K562 (cell line): ENCODE data around the gene EPX. TPM values are rescaled to one million over a fixed set of nuclear protein-coding genes. Genes with fewer than 3 reads are reported as not detected.

Experiments
- ATAC-seq: fragments of 200-7000 bp; cut with Tn5 transposase; 3 replicates; pipeline ENCODE4 v1.9.1; 2020; ENCODE audit warnings: moderate library complexity
- BruUV-seq: library from RNA; stranded (reverse); fragments of 400-500 nt; replicated peaks from 2 replicates; lab custom pipeline; 2021; lab: Mats Ljungman, UMichigan
- CTCF ChIA-PET: fragments of 300-600 bp; formaldehyde crosslinking; extraction: SDS; loops from one replicate; lab custom pipeline; 2021; ENCODE audit warnings: low intra/inter-chr PET ratio; lab: Yijun Ruan, JAX
- POLR2A ChIA-PET: fragments of 300-600, 350-650 bp; sonication (Branson Sonifier 250); formaldehyde crosslinking; extraction: SDS; loops from one replicate; lab custom pipeline; 2021; ENCODE audit warnings: antibody characterized with exemption, inconsistent platforms; lab: Yijun Ruan, JAX
- DNase-seq, 4 experiments: peaks; one replicate each; pipeline versions ENCODE4 v3.0.0 to v3.0.0-alpha.2; 2011 to 2018; ENCODE audit warnings: low spot score in 3 of 4, mixed read lengths in 3 of 4; ENCODE audit errors: extremely low read depth in 1 of 4
- FAIRE-seq: peaks from 2 replicates; lab custom pipeline; 2011; peaks lifted over from hg19 to GRCh38; lab: Jason Lieb, UNC
- H2AFZ ChIP-seq: 2 replicates; pipeline ENCODE4 v1.6.0; 2011; ENCODE audit warnings: low read depth, low read length, control low read depth, inconsistent platforms
- H3K27ac ChIP-seq: fragments of 200-600 bp; 3 replicates; pipeline ENCODE4 v1.8.0; 2011; ENCODE audit warnings: low read depth, mild to moderate bottlenecking, control low read depth, inconsistent platforms, low read length, moderate library complexity, mixed read lengths; ENCODE audit errors: extremely low read depth
- H3K27me3 ChIP-seq, 2 experiments: fragments of 300-600 bp in 1 of 2; 2 replicates in 1 of 2; 3 replicates in 1 of 2; pipeline versions ENCODE4 v1.6.0 to v1.8.0; 2011; ENCODE audit warnings: inconsistent platforms in 2 of 2, low read length in 2 of 2, mild to moderate bottlenecking in 1 of 2, mixed read lengths in 1 of 2, moderate library complexity in 1 of 2; ENCODE audit not compliant: control insufficient read depth in 2 of 2, insufficient read depth in 2 of 2
- H3K36me3 ChIP-seq: fragments of 300-600 bp; 3 replicates; pipeline ENCODE4 v1.8.0; 2011; ENCODE audit warnings: mild to moderate bottlenecking, low read length, inconsistent platforms; ENCODE audit not compliant: control insufficient read depth, insufficient read depth
- H3K4me1 ChIP-seq, 2 experiments: fragments of 200-600 bp in 1 of 2; replicated peaks in 1 of 2; 2 replicates in 1 of 2; 3 replicates in 1 of 2; pipeline versions ENCODE4 v1.5.1 to v1.8.0; 2011; ENCODE audit warnings: inconsistent platforms in 2 of 2, low read length in 2 of 2, mild to moderate bottlenecking in 1 of 2, mixed read lengths in 1 of 2, moderate library complexity in 1 of 2; ENCODE audit not compliant: control insufficient read depth in 2 of 2, insufficient read depth in 2 of 2
- H3K4me2 ChIP-seq: 2 replicates; pipeline ENCODE4 v1.6.1; 2011; ENCODE audit warnings: low read length, control low read depth, inconsistent platforms, mixed read lengths; ENCODE audit not compliant: insufficient read depth
- H3K4me3 ChIP-seq: fragments of 200-600 bp; sonication (generic), shearing (Covaris generic); 2 replicates; pipeline ENCODE4 v1.5.1; 2016; ENCODE audit warnings: control low read depth, inconsistent platforms
- H3K79me2 ChIP-seq: fragments of 200-600 bp; 3 replicates; pipeline ENCODE4 v1.8.0; 2011; ENCODE audit warnings: low read length, inconsistent platforms; ENCODE audit not compliant: control insufficient read depth, insufficient read depth
- H3K9ac ChIP-seq, 2 experiments: 2 replicates each; pipeline versions ENCODE4 v1.6.0 to v1.6.1; 2011; ENCODE audit warnings: low read depth in 2 of 2, low read length in 2 of 2, control low read depth in 1 of 2, inconsistent platforms in 1 of 2, mild to moderate bottlenecking in 1 of 2, mixed read lengths in 1 of 2; ENCODE audit not compliant: insufficient read depth in 1 of 2
- H3K9me1 ChIP-seq: one replicate; pipeline ENCODE4 v1.6.0; 2011; ENCODE audit warnings: inconsistent platforms, mild to moderate bottlenecking, low read length, moderate library complexity; ENCODE audit not compliant: control insufficient read depth, insufficient read depth
- H3K9me3 ChIP-seq: replicated peaks from 2 replicates; pipeline ENCODE4 v1.5.1; 2011; ENCODE audit warnings: low read depth, low read length, inconsistent platforms; ENCODE audit not compliant: control insufficient read depth, insufficient read depth
- H4K20me1 ChIP-seq: replicated peaks from 2 replicates; pipeline ENCODE4 v1.6.1; 2011; ENCODE audit warnings: low read length, inconsistent platforms, mixed read lengths; ENCODE audit not compliant: control insufficient read depth, insufficient read depth
- EZH2 ChIP-seq: IDR thresholded peaks from 2 replicates; pipeline ENCODE4 v1.6.1; 2012; ENCODE audit warnings: low read depth, mild to moderate bottlenecking, inconsistent platforms, low read length, borderline replicate concordance
- KLF6 ChIP-seq: fragments of 250-450 bp; sonication (Bioruptor Pico); IDR thresholded peaks from 2 replicates; pipeline ENCODE4 v1.4.0; 2020; ENCODE audit warnings: mild to moderate bottlenecking, moderate library complexity, borderline replicate concordance
- MXD1 ChIP-seq: fragments of 250-450 bp; sonication (Bioruptor Pico); IDR thresholded peaks from 2 replicates; pipeline ENCODE4 v1.8.0; 2021; ENCODE audit warnings: borderline replicate concordance, mild to moderate bottlenecking, moderate library complexity; ENCODE audit not compliant: poor library complexity, severe bottlenecking
- NFE2L1 ChIP-seq: fragments of 450-650 bp; IDR thresholded peaks from 2 replicates; pipeline ENCODE4 v1.6.1; 2016; ENCODE audit warnings: missing genetic modification characterization, low read depth, mild to moderate bottlenecking, missing compliant biosample characterization, moderate library complexity, borderline replicate concordance
- RHOXF2B ChIP-seq: fragments of 250-450 bp; sonication (Bioruptor Pico); conservative IDR thresholded peaks from 2 replicates; pipeline ENCODE4 v1.5.1; 2021
- RUNX1 ChIP-seq: sonication (generic); IDR thresholded peaks from 2 replicates; pipeline ENCODE4 v1.6.1; 2016; ENCODE audit warnings: antibody characterized with exemption, low read depth
- SMAD2 ChIP-seq: fragments of 150-350 bp; IDR thresholded peaks from 2 replicates; pipeline ENCODE4 v1.6.1; 2014; ENCODE audit warnings: low read depth, mild to moderate bottlenecking, low read length
- SMC3 ChIP-seq: conservative IDR thresholded peaks from 2 replicates; pipeline ENCODE4 v1.6.1; 2011; ENCODE audit warnings: low read depth, low read length, improper control_type of control experiment; ENCODE audit not compliant: insufficient read depth
- ZBED1 ChIP-seq: IDR thresholded peaks from 2 replicates; pipeline ENCODE4 v1.6.1; 2014
- ZC3H4 ChIP-seq: sonication (generic); formaldehyde crosslinking; IDR thresholded peaks from 2 replicates; pipeline ENCODE4 v1.9.0; 2021; ENCODE audit warnings: missing genetic modification reagents, borderline replicate concordance
- ZNF121 ChIP-seq: sonication (generic); formaldehyde crosslinking; conservative IDR thresholded peaks from 2 replicates; pipeline ENCODE4 v1.8.0; 2022; ENCODE audit warnings: missing genetic modification reagents
- WGBS: fragments of 100-300 bp; shearing (Covaris generic); methylation state at CpG from one replicate; pipeline ENCODE4 v1.1.6; 2016; ENCODE audit warnings: low coverage, mixed read lengths; ENCODE audit not compliant: insufficient coverage; ENCODE audit errors: missing lambda C conversion rate; 5-methylcytosine and 5-hydroxymethylcytosine counted together
- in situ Hi-C: fragments of 300-500 bp; cut with MboI; formaldehyde crosslinking; loops from 4 replicates; pipeline ENCODE4 v1.15.0; 2018; ENCODE audit warnings: inconsistent platforms, mixed read lengths
- intact Hi-C: fragments of 100-400 bp; cut with micrococcal nuclease; formaldehyde crosslinking; loops from 2 replicates; pipeline ENCODE4 v1.14.2; 2022
- polyA plus RNA-seq, 8 experiments: library from polyadenylated mRNA; depleted of rRNA in 4 of 8; stranded (reverse) in 5 of 8; unstranded in 3 of 8; fragments of >200 nt; fragmentation: Nextera tagmentation in 2 of 8; fragmentation: Illumina TruSeq in 1 of 8; extraction: Ambion mirVana in 2 of 8; extraction: Trizol in 1 of 8; gene quantifications; 2 replicates each; pipeline versions ENCODE4 v1.2.1 to v1.2.3, GENCODE V29; 2011 to 2014; ENCODE audit warnings: inconsistent platforms in 1 of 8, missing spikeins in 1 of 8
- total RNA-seq, 7 experiments: library from RNA; depleted of rRNA in 6 of 7; stranded (reverse); fragments of >200 nt in 6 of 7; fragmentation: Illumina TruSeq in 2 of 7; extraction: Trizol in 2 of 7; gene quantifications; 2 replicates each; pipeline versions ENCODE4 v1.2.1 to v1.2.3, GENCODE V29; 2011 to 2021; ENCODE audit warnings: low replicate concordance in 1 of 7
- TF ChIP-seq, protein P1 (sequence below): fragments of 250-450 bp; sonication (Bioruptor Pico); IDR thresholded peaks from 2 replicates; pipeline ENCODE4 v1.8.0; 2021; ENCODE audit warnings: mild to moderate bottlenecking, moderate library complexity
- TF ChIP-seq, protein P2 (sequence below), 2 experiments: fragments of 450-650 bp in 1 of 2; sonication (generic) in 1 of 2; formaldehyde crosslinking; conservative IDR thresholded peaks; 2 replicates each; pipeline versions ENCODE4 v1.4.0 to v1.8.1; 2020 to 2022; ENCODE audit warnings: mild to moderate bottlenecking in 1 of 2, missing genetic modification reagents in 1 of 2

The EPX gene
- total and polyA plus RNA-seq, 9 of the 15 experiments (the other 6 are each of a cell fraction or from before 2014, with no cell fraction given), result 0.07 to 0.33 (median 0.19) TPM; not detected in 3

DNA sequence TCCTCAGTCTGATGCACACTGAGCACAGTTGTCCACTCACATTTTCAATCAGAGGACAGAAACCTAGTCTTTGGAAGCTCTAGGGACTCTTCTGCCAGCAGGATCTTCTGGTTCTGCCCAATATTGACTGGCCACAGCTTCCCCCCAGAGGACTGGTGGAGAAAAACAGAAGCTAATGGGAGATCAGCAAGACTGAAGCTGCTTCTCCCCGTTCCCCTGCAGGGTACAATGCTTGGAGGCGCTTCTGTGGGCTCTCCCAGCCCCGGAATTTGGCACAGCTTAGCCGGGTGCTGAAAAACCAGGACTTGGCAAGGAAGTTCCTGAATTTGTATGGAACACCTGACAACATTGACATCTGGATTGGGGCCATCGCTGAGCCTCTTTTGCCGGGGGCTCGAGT is 10.3 kb downstream of the EPX start:
- in situ Hi-C loops (no loop called here), intact Hi-C loops (no loop called here)
- Histone ChIP-seq H3K9me3 (no peaks in the 10 kb centered on the region), H2AFZ (no peak overlapping the region), H3K27ac (no peak overlapping the region), H3K36me3 (peaks cover 12% of the 10 kb centered on the region; the same call in 1 of the 3 replicates), H3K79me2 (no peaks in the 10 kb centered on the region), H3K4me1 (peaks cover 0 to 4% of the 10 kb centered on the region in 2 experiments; a peak in 1 of 5 replicates), H3K4me2 (no peak overlapping the region), H3K9me1 (no peaks in the 10 kb centered on the region), H3K27me3 (peaks cover 0 to 20% of the 10 kb centered on the region in 2 experiments; a peak in 2 of 5 replicates), H4K20me1 (no peaks in the 10 kb centered on the region), H3K4me3 (no peak overlapping the region), H3K9ac (no peak overlapping the region)
- TF ChIP-seq, protein P1, sequence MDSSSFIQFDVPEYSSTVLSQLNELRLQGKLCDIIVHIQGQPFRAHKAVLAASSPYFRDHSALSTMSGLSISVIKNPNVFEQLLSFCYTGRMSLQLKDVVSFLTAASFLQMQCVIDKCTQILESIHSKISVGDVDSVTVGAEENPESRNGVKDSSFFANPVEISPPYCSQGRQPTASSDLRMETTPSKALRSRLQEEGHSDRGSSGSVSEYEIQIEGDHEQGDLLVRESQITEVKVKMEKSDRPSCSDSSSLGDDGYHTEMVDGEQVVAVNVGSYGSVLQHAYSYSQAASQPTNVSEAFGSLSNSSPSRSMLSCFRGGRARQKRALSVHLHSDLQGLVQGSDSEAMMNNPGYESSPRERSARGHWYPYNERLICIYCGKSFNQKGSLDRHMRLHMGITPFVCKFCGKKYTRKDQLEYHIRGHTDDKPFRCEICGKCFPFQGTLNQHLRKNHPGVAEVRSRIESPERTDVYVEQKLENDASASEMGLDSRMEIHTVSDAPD (CRISPR knock-in tag), result no peak
- TF ChIP-seq SMAD2, result no peak
- TF ChIP-seq ZNF121 (CRISPR knock-in tag), result no peak
- TF ChIP-seq ZC3H4 (CRISPR knock-in tag), result no peak
- TF ChIP-seq KLF6 (CRISPR knock-in tag), result no peak
- TF ChIP-seq ZBED1, result no peak
- TF ChIP-seq NFE2L1 (tag), result no peak
- no peak for TF ChIP-seq MXD1
- TF ChIP-seq EZH2, result no peak
- TF ChIP-seq SMC3, result no peak
- TF ChIP-seq RUNX1, result no peak
- TF ChIP-seq, protein P2, sequence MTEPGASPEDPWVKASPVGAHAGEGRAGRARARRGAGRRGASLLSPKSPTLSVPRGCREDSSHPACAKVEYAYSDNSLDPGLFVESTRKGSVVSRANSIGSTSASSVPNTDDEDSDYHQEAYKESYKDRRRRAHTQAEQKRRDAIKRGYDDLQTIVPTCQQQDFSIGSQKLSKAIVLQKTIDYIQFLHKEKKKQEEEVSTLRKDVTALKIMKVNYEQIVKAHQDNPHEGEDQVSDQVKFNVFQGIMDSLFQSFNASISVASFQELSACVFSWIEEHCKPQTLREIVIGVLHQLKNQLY (CRISPR knock-in tag; conservative IDR thresholded peaks at IDR 0.05), result no peak
- no peak for TF ChIP-seq RHOXF2B (CRISPR knock-in tag)
- no peak for ATAC-seq
- CTCF ChIA-PET, result no interaction called here
- BruUV-seq, result TSS peak; percentile 17
- no peak for DNase-seq
- POLR2A ChIA-PET, result interaction anchor here (0.7 to 1.7 kb wide), 2 partner anchors 13 to 415 kb away, joined by 3 to 9 read pairs; no protein-coding TSS in a partner anchor
- FAIRE-seq, result no peak
- WGBS, result 30% methylated on average over 6 of the region's 7 CpGs
